Muscle of leg (tissue), 11 donors: Measurements from ENCODE around the gene ZNHIT3. TPM values are rescaled to one million over a fixed set of nuclear protein-coding genes. Genes with fewer than 3 reads are reported as not detected.
"Not testable (repeated sequence)": the region's sequence is repeated elsewhere in the genome, so short reads cannot be mapped to it uniquely, and the experiment has no call there.

ENCODE experiments used
- DNase-seq: peaks from one replicate; pipeline ENCODE4 v3.0.0; 2013
- H3K27ac ChIP-seq: one replicate; pipeline ENCODE4 v1.5.1; 2013; ENCODE audit warnings: mild to moderate bottlenecking, low read length, control low read depth
- H3K27me3 ChIP-seq: one replicate; pipeline ENCODE4 v1.6.1; 2013; ENCODE audit warnings: low read length; ENCODE audit not compliant: control insufficient read depth, insufficient read depth
- H3K36me3 ChIP-seq: one replicate; pipeline ENCODE4 v1.6.1; 2013; ENCODE audit warnings: low read length; ENCODE audit not compliant: control insufficient read depth, insufficient read depth
- H3K4me1 ChIP-seq: one replicate; pipeline ENCODE4 v1.6.1; 2013; ENCODE audit warnings: low read length; ENCODE audit not compliant: control insufficient read depth, insufficient read depth
- H3K4me3 ChIP-seq: one replicate; pipeline ENCODE4 v1.5.1; 2013; ENCODE audit warnings: low read length, control low read depth
- H3K9me3 ChIP-seq: replicated peaks from 2 replicates; pipeline ENCODE4 v1.6.1; 2013; ENCODE audit warnings: low read depth, low read length; ENCODE audit not compliant: control insufficient read depth
- WGBS: methylation state at CpG from one replicate; pipeline ENCODE4 v1.1.5; 2013; ENCODE audit warnings: missing lambda C conversion rate; ENCODE audit not compliant: insufficient coverage; 5-methylcytosine and 5-hydroxymethylcytosine counted together
- polyA plus RNA-seq, 8 donors: library from polyadenylated mRNA; unstranded; fragments of 120-200 nt; gene quantifications; one replicate each; pipeline versions ENCODE4 v1.2.1 to v1.2.3, GENCODE V29; 2013; ENCODE audit warnings: inconsistent platforms in 1 of 8, low replicate concordance in 1 of 8; ENCODE audit not compliant: insufficient read length in 8 of 8, insufficient read depth in 1 of 8
- total RNA-seq: library from RNA; stranded (reverse); fragments of 120-200 nt; gene quantifications from one replicate; pipeline ENCODE4 v1.2.4, GENCODE V29; 2013

The ZNHIT3 gene
- total and polyA plus RNA-seq, 9 donors: 49.4 to 66.5 (median 56.7) TPM

GRCh38 chr17:36481829-36482228 lies 4.7 kb upstream of the ZNHIT3 start:
- peaks cover 18% of the 10 kb centered on the region for H3K27me3 ChIP-seq
- H3K27ac ChIP-seq: no peak overlapping the region
- no peaks in the 10 kb centered on the region for H3K36me3 ChIP-seq
- no peak overlapping the region for H3K4me3 ChIP-seq
- WGBS: 74% methylated on average over 7 of the region's 7 CpGs
- H3K4me1 ChIP-seq: peaks cover 18% of the 10 kb centered on the region
- no peaks in the 10 kb centered on the region for H3K9me3 ChIP-seq
- DNase-seq: no peak

GRCh38 chr17:36482611-36483504 lies 3.6 kb upstream of the ZNHIT3 start:
- WGBS: 6% methylated on average over 78 of the region's 79 CpGs
- peaks cover 23% of the 10 kb centered on the region for H3K4me1 ChIP-seq
- DNase-seq: peak; percentile 86
- no peaks in the 10 kb centered on the region for H3K36me3 ChIP-seq
- no peaks in the 10 kb centered on the region for H3K9me3 ChIP-seq
- H3K4me3 ChIP-seq: peak overlapping the region; percentile 24
- peaks cover 18% of the 10 kb centered on the region for H3K27me3 ChIP-seq
- no peak overlapping the region for H3K27ac ChIP-seq

GRCh38 chr17:36484021-36484420 lies 2.5 kb upstream of the ZNHIT3 start:
- WGBS: 100% methylated on average over 3 of the region's 7 CpGs
- not testable (repeated sequence) for H3K9me3 ChIP-seq

GRCh38 chr17:36485027-36485426 lies 1.5 kb upstream of the ZNHIT3 start:
- Histone ChIP-seq H3K4me3 (no peak overlapping the region), H3K36me3 (no peaks in the 10 kb centered on the region), H3K4me1 (peaks cover 24% of the 10 kb centered on the region), H3K27me3 (peaks cover 18% of the 10 kb centered on the region), H3K27ac (no peak overlapping the region), H3K9me3 (no peaks in the 10 kb centered on the region)
- 88% methylated on average over 3 of the region's 8 CpGs for WGBS
- no peak for DNase-seq

More at GRCh38 chr17:36484021-36484420, 2.5 kb upstream of the ZNHIT3 start:
- peaks cover 24% of the 10 kb centered on the region for H3K4me1 ChIP-seq
- DNase-seq, H3K4me3 ChIP-seq, H3K27ac ChIP-seq, H3K36me3 ChIP-seq: not testable (repeated sequence)
- peaks cover 18% of the 10 kb centered on the region for H3K27me3 ChIP-seq

- WGBS: 44% methylated on average over 5 of the region's 10 CpGs
- DNase-seq: no peak
- Histone ChIP-seq H3K27ac (no peak overlapping the region), H3K4me3 (peak overlapping the region; percentile 87), H3K9me3 (no peaks in the 10 kb centered on the region), H3K4me1 (peaks cover 24% of the 10 kb centered on the region), H3K36me3 (no peaks in the 10 kb centered on the region), H3K27me3 (peaks cover 18% of the 10 kb centered on the region)
Observed at GRCh38 chr17:36485805-36486203, 677 bp upstream of the ZNHIT3 start.

- no peak overlapping the region for H3K27ac ChIP-seq
- peaks cover 63% of the 10 kb centered on the region for H3K36me3 ChIP-seq
- H3K9me3 ChIP-seq: no peaks in the 10 kb centered on the region
- H3K27me3 ChIP-seq: no peaks in the 10 kb centered on the region
- H3K4me3 ChIP-seq: no peak overlapping the region
- no CpG with 5 or more reads among the region's 1 CpG for WGBS
- DNase-seq: no peak
- H3K4me1 ChIP-seq: peaks cover 6% of the 10 kb centered on the region
Observed at GRCh38 chr17:36493956-36494355, 7.5 kb downstream of the ZNHIT3 start.

GRCh38 chr17:36494674-36495073 lies 8.2 kb downstream of the ZNHIT3 start:
- Histone ChIP-seq H3K27ac (no peak overlapping the region), H3K4me1 (peaks cover 6% of the 10 kb centered on the region), H3K4me3 (no peak overlapping the region), H3K9me3 (no peaks in the 10 kb centered on the region), H3K36me3 (peaks cover 63% of the 10 kb centered on the region), H3K27me3 (no peaks in the 10 kb centered on the region)
- no CpG with 5 or more reads among the region's 5 CpGs for WGBS
- no peak for DNase-seq

GRCh38 chr17:36495076-36495578 lies 8.6 kb downstream of the ZNHIT3 start:
- Histone ChIP-seq H3K9me3 (no peaks in the 10 kb centered on the region), H3K27me3 (no peaks in the 10 kb centered on the region), H3K36me3 (peaks cover 66% of the 10 kb centered on the region), H3K27ac (no peak overlapping the region), H3K4me3 (no peak overlapping the region), H3K4me1 (peaks cover 6% of the 10 kb centered on the region)
- WGBS: 85% methylated on average over 2 of the region's 3 CpGs
- DNase-seq: no peak

GRCh38 chr17:36496018-36496789 lies 9.7 kb downstream of the ZNHIT3 start:
- H3K4me3 ChIP-seq: no peak overlapping the region
- peaks cover 73% of the 10 kb centered on the region for H3K36me3 ChIP-seq
- peak overlapping the region; percentile 35 for H3K27ac ChIP-seq
- H3K4me1 ChIP-seq: peaks cover 10% of the 10 kb centered on the region
- H3K27me3 ChIP-seq: no peaks in the 10 kb centered on the region
- no peak for DNase-seq
- no peaks in the 10 kb centered on the region for H3K9me3 ChIP-seq
- 94% methylated on average over 7 of the region's 9 CpGs for WGBS

- WGBS: 67% methylated on average over 5 of the region's 9 CpGs
- peaks cover 78% of the 10 kb centered on the region for H3K36me3 ChIP-seq
- H3K4me3 ChIP-seq: no peak overlapping the region
- no peaks in the 10 kb centered on the region for H3K27me3 ChIP-seq
- peaks cover 11% of the 10 kb centered on the region for H3K4me1 ChIP-seq
- no peak for DNase-seq
- no peak overlapping the region for H3K27ac ChIP-seq
- H3K9me3 ChIP-seq: no peaks in the 10 kb centered on the region
Observed at GRCh38 chr17:36498155-36498554, 11.7 kb downstream of the ZNHIT3 start.
